ENCODE results near the gene RAET1L. TPM values are rescaled to one million over a fixed set of nuclear protein-coding genes. Genes with fewer than 3 reads are reported as not detected.
"Not testable (repeated sequence)": the region's sequence is repeated elsewhere in the genome, so short reads cannot be mapped to it uniquely, and the experiment has no call there.

Gene RAET1L
- total and polyA plus RNA-seq, 11 donors: not detected

DNA sequence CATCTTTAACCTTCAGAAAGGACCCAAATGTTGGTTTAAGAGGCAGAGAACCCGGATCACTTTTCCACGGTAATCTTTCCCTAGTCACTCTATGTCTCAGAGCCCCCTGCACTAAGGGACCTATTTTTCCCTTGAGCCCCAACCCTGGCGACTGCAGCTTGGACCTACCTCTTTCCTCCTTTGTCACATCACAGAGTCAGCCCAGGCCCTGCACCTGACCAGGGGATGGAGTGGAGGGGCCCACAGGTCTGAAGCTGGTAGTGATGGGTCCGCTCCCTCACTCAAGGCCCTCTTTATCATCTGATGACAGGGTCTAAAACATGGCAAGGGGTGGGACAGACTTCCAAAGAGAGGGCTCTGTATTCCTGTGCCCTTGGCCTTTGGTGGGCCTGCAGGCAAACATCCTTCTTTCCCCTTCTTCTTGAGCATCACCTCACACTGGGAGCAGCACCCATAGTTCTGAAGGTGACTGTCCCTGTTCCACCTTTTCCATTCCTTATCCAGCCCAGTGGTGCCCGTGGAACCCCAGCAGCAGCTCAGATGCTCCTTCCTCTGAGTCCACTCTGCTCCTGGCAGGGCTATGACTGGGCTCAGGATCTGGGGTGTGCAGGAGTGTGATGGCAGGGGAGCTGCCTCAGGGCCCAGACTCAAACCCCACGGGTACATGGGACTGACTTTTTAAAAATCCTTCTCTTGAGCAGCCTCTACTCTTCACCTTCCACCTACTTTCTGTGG, 6.3 kb downstream of the RAET1L start:
- whole genome bisulfite sequencing, 4 donors: 53 to 69% (median 56%) methylated on average over 6 of the region's 6 CpGs

DNA sequence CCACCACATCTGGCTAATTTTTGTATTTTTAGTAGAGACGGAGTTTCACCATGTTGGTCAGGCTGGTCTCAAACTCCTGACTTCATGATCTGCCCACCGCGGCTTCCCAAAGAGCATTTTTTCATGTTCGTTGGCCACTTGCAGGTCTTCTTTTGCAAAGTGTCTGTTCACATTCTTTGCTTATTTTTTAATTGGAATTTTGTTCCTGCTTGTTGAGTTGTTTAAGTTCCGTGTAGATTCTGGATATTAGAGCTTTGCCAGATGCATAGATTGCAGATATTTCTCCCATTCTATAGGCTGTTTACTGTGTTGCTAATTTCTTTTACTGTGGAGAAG, 8.2 kb downstream of the RAET1L start:
- Histone ChIP-seq H3K27me3 (peaks cover 20 to 66% (median 57%) of the 10 kb centered on the region in 9 donors), H3K4me1 (peaks cover 0 to 10% (median 0%) of the 10 kb centered on the region in 12 donors)
- intact Hi-C loops (cut with DNase I): loop anchor here (1.0 to 10.0 kb wide), 7 partner anchors 52 to 185 kb away; partner anchors contain the start of gene ULBP1 (in 1 of the 10)
- DNase-seq, H3K9me3 ChIP-seq, H3K27ac ChIP-seq, ATAC-seq, H3K4me3 ChIP-seq, H3K36me3 ChIP-seq: not testable (repeated sequence)
- TF ChIP-seq, protein P1, sequence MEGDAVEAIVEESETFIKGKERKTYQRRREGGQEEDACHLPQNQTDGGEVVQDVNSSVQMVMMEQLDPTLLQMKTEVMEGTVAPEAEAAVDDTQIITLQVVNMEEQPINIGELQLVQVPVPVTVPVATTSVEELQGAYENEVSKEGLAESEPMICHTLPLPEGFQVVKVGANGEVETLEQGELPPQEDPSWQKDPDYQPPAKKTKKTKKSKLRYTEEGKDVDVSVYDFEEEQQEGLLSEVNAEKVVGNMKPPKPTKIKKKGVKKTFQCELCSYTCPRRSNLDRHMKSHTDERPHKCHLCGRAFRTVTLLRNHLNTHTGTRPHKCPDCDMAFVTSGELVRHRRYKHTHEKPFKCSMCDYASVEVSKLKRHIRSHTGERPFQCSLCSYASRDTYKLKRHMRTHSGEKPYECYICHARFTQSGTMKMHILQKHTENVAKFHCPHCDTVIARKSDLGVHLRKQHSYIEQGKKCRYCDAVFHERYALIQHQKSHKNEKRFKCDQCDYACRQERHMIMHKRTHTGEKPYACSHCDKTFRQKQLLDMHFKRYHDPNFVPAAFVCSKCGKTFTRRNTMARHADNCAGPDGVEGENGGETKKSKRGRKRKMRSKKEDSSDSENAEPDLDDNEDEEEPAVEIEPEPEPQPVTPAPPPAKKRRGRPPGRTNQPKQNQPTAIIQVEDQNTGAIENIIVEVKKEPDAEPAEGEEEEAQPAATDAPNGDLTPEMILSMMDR (IDR thresholded peaks at IDR 0.05): peak in 1 of 12 donors; percentile 1
- 4 to 10% (median 5%) methylated on average over 5 of the region's 5 CpGs for WGBS, 4 donors

More for the DNA sequence above, 6.3 kb downstream of the RAET1L start:
- Histone ChIP-seq H3K36me3 (no peaks in the 10 kb centered on the region), H3K27me3 (peaks cover 14 to 56% (median 45%) of the 10 kb centered on the region in 9 donors), H3K27ac (no peak overlapping the region), H3K9me3 (no peaks in the 10 kb centered on the region), H3K4me1 (peaks cover 0 to 10% (median 0%) of the 10 kb centered on the region in 12 donors), H3K4me3 (no peak overlapping the region)
- TF ChIP-seq, protein P1 (IDR thresholded peaks at IDR 0.05): no peak
- no peak for TF ChIP-seq POLR2A (IDR thresholded peaks at IDR 0.05)
- intact Hi-C loops (cut with DNase I): loop anchor here in 7 of 10 donors (5.0 to 10.0 kb wide), 4 partner anchors 54 to 187 kb away; partner anchors contain the start of gene ULBP1 (in 1 of the 7)
- no peak for ATAC-seq
- DNase-seq: no peak

DNA sequence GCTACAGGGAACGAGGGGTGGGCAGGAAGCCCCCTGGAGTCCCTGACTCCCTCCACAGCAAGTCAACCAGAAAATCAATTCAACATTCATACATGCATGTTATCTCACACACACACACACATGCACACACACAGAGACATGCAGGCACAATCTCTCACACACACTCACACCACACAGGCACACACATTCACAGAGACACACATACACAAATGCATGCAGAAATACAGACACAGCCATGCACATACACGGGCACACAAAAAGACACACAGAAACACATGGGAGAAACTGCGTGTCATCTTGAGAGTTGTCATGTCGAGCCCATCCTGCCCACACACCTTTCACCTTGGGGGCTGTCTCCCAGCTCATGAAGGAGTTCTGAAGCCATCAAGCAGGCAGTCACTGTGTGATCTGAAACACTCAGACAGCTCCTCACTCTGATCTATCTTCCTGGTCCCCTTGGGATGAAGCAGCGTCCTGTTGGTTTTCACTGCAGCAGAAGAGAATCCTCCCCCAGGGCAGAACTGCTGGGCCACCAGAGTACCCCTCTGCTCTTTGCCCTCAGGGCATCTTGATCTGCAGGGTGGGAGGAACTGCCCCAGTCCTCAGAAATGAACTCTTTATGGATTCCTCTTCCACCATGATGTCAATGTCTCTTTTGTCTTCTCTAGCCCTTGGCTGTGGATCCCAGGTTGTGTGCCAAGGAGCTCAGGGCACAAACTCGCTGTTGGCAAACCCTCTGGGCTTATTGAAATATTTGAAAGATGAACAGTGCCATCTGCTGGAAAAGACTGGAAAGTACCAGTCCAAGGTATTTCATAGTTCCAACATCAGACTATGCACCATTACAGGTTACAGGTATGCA, 8.8 kb downstream of the RAET1L start:
- Histone ChIP-seq H3K4me1 (peaks cover 0 to 10% (median 0%) of the 10 kb centered on the region in 12 donors), H3K9me3 (no peaks in the 10 kb centered on the region), H3K27ac (no peak overlapping the region), H3K36me3 (no peaks in the 10 kb centered on the region), H3K27me3 (peaks cover 20 to 71% (median 63%) of the 10 kb centered on the region in 9 donors), H3K4me3 (no peak overlapping the region)
- intact Hi-C loops (cut with DNase I): loop anchor here (1.0 to 10.0 kb wide), 7 partner anchors 52 to 184 kb away; partner anchors contain the start of gene ULBP1 (in 1 of the 10)
- DNase-seq (peak in 4 of 5 donors; percentile 37 to 68 (median 56)), ATAC-seq (peak; percentile 59 to 86 (median 82))
- whole genome bisulfite sequencing, 4 donors: 24 to 32% (median 26%) methylated on average over 6 of the region's 6 CpGs
- no peak for TF ChIP-seq POLR2A (IDR thresholded peaks at IDR 0.05)
- TF ChIP-seq, protein P1 (IDR thresholded peaks at IDR 0.05): peak; percentile 58 to 78 (median 66)

DNA sequence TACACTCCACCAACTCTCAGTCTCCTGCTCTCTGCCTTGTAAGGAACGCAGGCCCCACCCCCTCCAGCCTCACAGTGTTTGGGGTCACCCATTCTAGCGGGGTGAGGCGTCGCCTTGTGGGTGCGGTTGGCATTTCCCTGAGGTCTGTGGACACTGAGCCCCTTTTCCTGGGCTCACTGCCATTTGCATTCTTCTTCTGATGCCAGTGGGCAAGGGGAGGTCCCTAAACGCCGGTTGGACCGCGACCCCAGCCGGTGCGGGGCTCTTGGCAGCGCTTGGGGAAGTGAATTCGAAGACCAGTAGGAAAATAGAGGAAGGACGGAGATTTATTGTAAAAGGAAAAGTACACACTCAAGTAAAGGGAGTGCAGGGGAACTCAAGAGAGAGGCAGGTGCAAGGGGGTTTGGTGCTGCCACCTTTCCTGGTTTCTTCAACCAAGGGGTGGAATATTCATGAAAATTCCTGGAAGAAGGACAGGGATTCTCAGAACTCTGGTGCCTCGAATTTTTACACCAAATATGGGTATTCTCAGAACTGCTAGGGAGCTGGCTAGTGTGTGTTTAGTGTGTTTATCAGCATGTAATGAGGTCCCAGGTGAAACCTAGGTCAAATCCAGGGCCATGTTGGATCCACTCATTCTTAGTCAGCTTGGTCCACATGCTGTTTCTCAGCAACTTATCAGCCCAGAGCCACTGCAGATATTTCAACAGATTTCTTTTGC, 9.9 kb downstream of the RAET1L start:
- not testable (repeated sequence) for DNase-seq, H3K27ac ChIP-seq, H3K9me3 ChIP-seq, H3K36me3 ChIP-seq, H3K4me3 ChIP-seq
- peaks cover 20 to 79% (median 65%) of the 10 kb centered on the region in 9 donors for H3K27me3 ChIP-seq
- intact Hi-C loops (cut with DNase I): loop anchor here in 9 of 10 donors (1.0 to 10.0 kb wide), 7 partner anchors 51 to 183 kb away; partner anchors contain the start of gene ULBP1 (in 1 of the 9)
- WGBS, 4 donors: 4 to 7% (median 5%) methylated on average over 13 to 15 of the region's 15 CpGs
- peaks cover 0 to 10% (median 0%) of the 10 kb centered on the region in 12 donors for H3K4me1 ChIP-seq
- peak in 3 of 4 donors; percentile 24 to 47 (median 26) for ATAC-seq

DNA sequence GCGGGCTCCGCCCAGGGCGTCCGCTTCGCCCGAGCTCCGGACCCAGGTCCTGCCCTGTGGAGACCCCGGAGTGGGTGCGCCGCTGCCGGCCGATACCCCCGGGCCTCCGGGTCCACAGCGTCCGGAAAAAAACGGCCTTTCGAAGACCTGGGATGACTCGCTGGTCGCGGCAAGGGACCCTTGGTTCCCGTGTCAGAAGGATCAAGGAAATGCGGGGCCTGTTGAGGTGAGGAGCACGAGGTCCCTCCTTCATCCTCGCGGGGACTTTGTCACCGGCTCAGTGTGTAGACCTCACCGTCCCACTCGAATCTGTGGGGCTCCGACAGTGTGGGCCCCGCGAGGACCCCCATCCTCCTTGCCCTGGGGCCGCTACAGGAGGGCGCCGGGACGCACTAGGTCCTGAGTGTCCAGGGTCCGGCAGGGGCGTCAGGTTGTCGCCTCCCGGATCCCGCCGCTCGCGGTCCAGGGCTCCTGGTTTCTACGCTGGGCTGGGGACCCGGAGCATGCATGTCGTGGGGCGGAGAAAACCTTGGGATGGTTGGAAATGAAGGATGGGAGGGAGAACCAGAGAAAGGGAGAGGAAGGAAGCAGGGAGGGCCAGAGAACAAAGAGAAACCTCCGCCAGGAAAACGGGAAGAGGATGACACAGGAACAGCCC, 10.6 kb downstream of the RAET1L start:
- intact Hi-C loops (cut with DNase I): loop anchor here in 7 of 10 donors (5.0 to 10.0 kb wide), 4 partner anchors 50 to 182 kb away; partner anchors contain the start of gene ULBP1 (in 1 of the 7)
- DNase-seq, H3K36me3 ChIP-seq, H3K9me3 ChIP-seq, H3K27ac ChIP-seq, H3K4me3 ChIP-seq, ATAC-seq: not testable (repeated sequence)
- H3K27me3 ChIP-seq: peaks cover 20 to 86% (median 65%) of the 10 kb centered on the region in 9 donors
- peaks cover 0 to 10% (median 0%) of the 10 kb centered on the region in 12 donors for H3K4me1 ChIP-seq
- WGBS, 4 donors: 0 to 4% (median 3%) methylated on average over 2 to 47 of the region's 50 CpGs
